Psoas muscle (tissue), 8 donors: ENCODE data around the gene MADD. TPM values are rescaled to one million over a fixed set of nuclear protein-coding genes. Genes with fewer than 3 reads are reported as not detected.
"Not testable (repeated sequence)": the region's sequence is repeated elsewhere in the genome, so short reads cannot be mapped to it uniquely, and the experiment has no call there.

Source experiments
- ATAC-seq, 4 donors: fragments of 200-7000 bp; cut with Tn5 transposase; one replicate each; pipeline ENCODE4 v1.9.1; 2020; ENCODE audit warnings: moderate library complexity in 3 of 4, mild to moderate bottlenecking in 2 of 4
- DNase-seq, 2 donors: peaks; one replicate each; pipeline ENCODE4 v3.0.0-alpha.2; 2020
- H3K27ac ChIP-seq: fragments of 200-600 bp; one replicate; pipeline ENCODE4 v1.8.0; 2022
- H3K27me3 ChIP-seq, 3 donors: fragments of 200-600 bp in 1 of 3; one replicate each; pipeline versions ENCODE4 v1.6.1 to v1.8.0; 2013 to 2022; ENCODE audit warnings: low read length in 2 of 3, mild to moderate bottlenecking in 2 of 3, moderate library complexity in 1 of 3; ENCODE audit not compliant: insufficient read depth in 3 of 3
- H3K36me3 ChIP-seq, 2 donors: fragments of 200-600 bp in 1 of 2; one replicate each; pipeline versions ENCODE4 v1.6.1 to v1.8.0; 2013 to 2022; ENCODE audit warnings: low read depth in 1 of 2, mild to moderate bottlenecking in 1 of 2, moderate library complexity in 1 of 2; ENCODE audit not compliant: insufficient read depth in 1 of 2
- H3K4me1 ChIP-seq: fragments of 200-600 bp; one replicate; pipeline ENCODE4 v1.8.0; 2022
- H3K4me3 ChIP-seq: fragments of 200-600 bp; one replicate; pipeline ENCODE4 v1.8.0; 2022; ENCODE audit warnings: mild to moderate bottlenecking
- H3K9me3 ChIP-seq: fragments of 200-600 bp; one replicate; pipeline ENCODE4 v1.8.0; 2022
- CTCF ChIP-seq: fragments of 200-600 bp; IDR thresholded peaks from one replicate; pipeline ENCODE4 v1.8.0; 2022; ENCODE audit warnings: antibody characterized with exemption
- WGBS, 3 donors: extraction: QIAGEN DNeasy Blood & Tissue Kit; methylation state at CpG; one replicate each; pipeline versions ENCODE4 v1.1.6 to v1.1.7; 2013; 5-methylcytosine and 5-hydroxymethylcytosine counted together
- intact Hi-C, 2 donors: fragments of 100-400 bp; cut with DNase I; formaldehyde crosslinking; loops; one replicate each; pipeline versions ENCODE4 v1.11.0 to v1.14.2; 2022
- polyA plus RNA-seq, 3 donors: library from polyadenylated mRNA; stranded (reverse); fragments of 200-250 nt; gene quantifications; one replicate each; pipeline ENCODE4 v1.2.3, GENCODE V29; 2013
- total RNA-seq, 4 donors: library from RNA; stranded (reverse); fragmentation: NEBNext Ultra II Directional in 2 of 4; extraction: Animal tissue kit (Norgen Biotek cat#: 25700) in 2 of 4; gene quantifications; one replicate each; pipeline versions ENCODE4 v1.2.1 to v1.2.4, GENCODE V29; 2021 to 2023
- donor health status: healthy with polysubstance abuse.
- donor health status: DM: no; HTN: no; CAD: no; lungs with moderate emphysema.
- donor health status: Bipolar disorder and iron deficiency.
- donor health status: healthy.
- donor health status: DM: yes; HTN: yes; CAD: no.
- donor health status: DM: no; HTN: no; CAD: no.
- donor health status: DM: no; HTN: no; CAD: no.
- donor health status: DM: yes; HTN: yes; CAD: no.

MADD gene
- total and polyA plus RNA-seq, 7 donors, result 11.5 to 33.6 (median 19.5) TPM

- Histone ChIP-seq H3K36me3 (no peaks in the 10 kb centered on the region), H3K27me3 (no peaks in the 10 kb centered on the region), H3K4me3 (no peak overlapping the region), H3K4me1 (peaks cover 30% of the 10 kb centered on the region), H3K27ac (no peak overlapping the region), H3K9me3 (no peaks in the 10 kb centered on the region)
- TF ChIP-seq CTCF, result no peak
- intact Hi-C loops, result no loop called here
- DNase-seq (peak in 1 of 2 donors; percentile 34), ATAC-seq (no peak)
- WGBS, 3 donors, result 82 to 92% (median 90%) methylated on average over 7 to 8 of the region's 8 CpGs
Observed at GRCh38 chr11:47333886-47334443, 64.0 kb downstream of the MADD start.

GRCh38 chr11:47334699-47335411, 64.9 kb downstream of the MADD start:
- H3K9me3 ChIP-seq, H3K36me3 ChIP-seq, H3K27ac ChIP-seq, intact Hi-C loops, H3K4me3 ChIP-seq, H3K27me3 ChIP-seq, ATAC-seq: not testable (repeated sequence)
- 92 to 94% (median 94%) methylated on average over 16 of the region's 16 CpGs for WGBS, 3 donors
- peaks cover 21% of the 10 kb centered on the region for H3K4me1 ChIP-seq
- DNase-seq, result peak in 1 of 2 donors; percentile 28

GRCh38 chr11:47335733-47336132, 65.8 kb downstream of the MADD start:
- no peak for ATAC-seq

GRCh38 chr11:47336595-47336994, 66.7 kb downstream of the MADD start:
- TF ChIP-seq CTCF, result no peak
- H3K4me3 ChIP-seq, result no peak overlapping the region
- no peak overlapping the region for H3K27ac ChIP-seq
- H3K9me3 ChIP-seq, result no peaks in the 10 kb centered on the region
- whole genome bisulfite sequencing, 3 donors, result 78 to 89% (median 86%) methylated on average over 4 of the region's 4 CpGs
- H3K36me3 ChIP-seq, result no peaks in the 10 kb centered on the region
- no peaks in the 10 kb centered on the region for H3K27me3 ChIP-seq
- ATAC-seq (no peak), DNase-seq (no peak)
- intact Hi-C loops, result no loop called here
- H3K4me1 ChIP-seq, result peaks cover 3% of the 10 kb centered on the region

More at GRCh38 chr11:47335733-47336132, 65.8 kb downstream of the MADD start:
- H3K27ac ChIP-seq, result no peak overlapping the region
- no peak overlapping the region for H3K4me3 ChIP-seq
- intact Hi-C loops, result no loop called here
- 73 to 83% (median 81%) methylated on average over 9 of the region's 9 CpGs for WGBS, 3 donors
- H3K4me1 ChIP-seq, result peaks cover 12% of the 10 kb centered on the region
- no peak for TF ChIP-seq CTCF
- no peak for DNase-seq
- H3K9me3 ChIP-seq, result no peaks in the 10 kb centered on the region
- no peaks in the 10 kb centered on the region for H3K27me3 ChIP-seq
- no peaks in the 10 kb centered on the region for H3K36me3 ChIP-seq

GRCh38 chr11:47337229-47337924, 67.4 kb downstream of the MADD start:
- Histone ChIP-seq H3K4me3 (no peak overlapping the region), H3K36me3 (no peaks in the 10 kb centered on the region), H3K9me3 (no peaks in the 10 kb centered on the region), H3K4me1 (no peaks in the 10 kb centered on the region), H3K27ac (no peak overlapping the region), H3K27me3 (no peaks in the 10 kb centered on the region)
- WGBS, 3 donors, result 89 to 91% (median 90%) methylated on average over 33 to 34 of the region's 34 CpGs
- intact Hi-C loops, result no loop called here
- TF ChIP-seq CTCF, result no peak
- no peak for DNase-seq
- ATAC-seq, result no peak
